ENCODE data around the gene TFF1. TPM values are rescaled to one million over a fixed set of nuclear protein-coding genes. Genes with fewer than 3 reads are reported as not detected.

The TFF1 gene
- total RNA-seq, 1 experiment from 2014 or later, result not detected

DNA sequence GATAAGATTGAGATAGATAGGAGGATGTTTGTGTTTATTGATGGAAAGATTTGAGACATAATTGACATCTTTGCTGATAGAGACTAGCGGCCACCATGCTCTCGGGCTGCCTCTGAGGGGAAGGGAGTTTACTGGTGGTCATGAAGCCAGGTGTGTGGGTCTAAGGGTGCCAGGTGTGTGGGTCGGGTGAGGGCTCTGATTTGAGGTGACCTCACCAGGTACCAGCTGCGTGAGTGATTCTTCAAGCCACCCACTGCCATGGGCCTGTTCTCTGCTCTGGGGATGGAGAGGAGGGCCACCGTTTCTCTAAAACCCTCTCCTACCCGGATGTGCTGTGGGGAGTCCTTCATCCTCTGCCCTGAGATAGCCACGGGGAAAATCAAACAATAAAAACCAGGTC is 40.5 kb upstream of the TFF1 start:
- intact Hi-C loops (cut with micrococcal nuclease), result no loop called here
- no peak for DNase-seq (ENCODE audit: unreplicated experiment)
- POLR2A ChIA-PET, result no interaction called here
- no peaks in the 10 kb centered on the region for H3K4me1 Mint-ChIP-seq (ENCODE audit: insufficient read depth, unreplicated experiment)
- H3K27ac Mint-ChIP-seq (ENCODE audit: low read depth, unreplicated experiment), result no peak overlapping the region
- H3K9me3 Mint-ChIP-seq (ENCODE audit: unreplicated experiment), result peaks cover 4% of the 10 kb centered on the region
- no peak overlapping the region for H3K4me3 Mint-ChIP-seq (ENCODE audit: unreplicated experiment)
- no peaks in the 10 kb centered on the region for H3K27me3 Mint-ChIP-seq (ENCODE audit: insufficient read depth, unreplicated experiment)
- no peak for TF ChIP-seq CTCF (IDR thresholded peaks at IDR 0.05; ENCODE audit: unreplicated experiment)
- no TSS peak for BruUV-seq (replicated peaks)
- H3K36me3 Mint-ChIP-seq (ENCODE audit: insufficient read depth, unreplicated experiment), result no peaks in the 10 kb centered on the region
- CTCF ChIA-PET, result no interaction called here

DNA sequence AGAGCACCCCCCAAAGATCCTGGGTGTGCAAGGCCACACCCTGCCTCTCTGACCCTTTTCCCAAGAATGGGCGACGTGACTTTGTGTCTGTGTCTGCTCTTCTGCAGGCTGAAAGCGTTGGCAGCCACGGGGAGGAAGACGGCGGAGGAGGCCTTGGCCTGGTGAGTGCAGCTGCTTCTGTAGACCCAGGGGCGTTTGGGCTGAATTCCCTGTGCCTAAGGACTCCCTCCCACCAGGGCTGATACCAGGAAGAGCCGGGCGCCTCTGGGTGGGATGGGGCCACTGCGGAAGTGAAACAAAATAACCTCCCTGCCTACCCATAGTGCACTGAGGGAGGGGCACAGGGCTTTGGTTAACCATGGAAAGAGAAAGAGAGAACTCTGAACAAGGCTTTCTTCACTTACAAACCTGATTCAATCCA is 39.9 kb upstream of the TFF1 start:
- BruUV-seq (replicated peaks), result no TSS peak
- Mint-ChIP-seq H3K27me3 (ENCODE audit: insufficient read depth, unreplicated experiment) (no peaks in the 10 kb centered on the region), H3K4me1 (ENCODE audit: insufficient read depth, unreplicated experiment) (no peaks in the 10 kb centered on the region), H3K4me3 (ENCODE audit: unreplicated experiment) (no peak overlapping the region), H3K9me3 (ENCODE audit: unreplicated experiment) (peaks cover 9% of the 10 kb centered on the region), H3K27ac (ENCODE audit: low read depth, unreplicated experiment) (no peak overlapping the region), H3K36me3 (ENCODE audit: insufficient read depth, unreplicated experiment) (no peaks in the 10 kb centered on the region)
- intact Hi-C loops (cut with micrococcal nuclease), result no loop called here
- no peak for TF ChIP-seq CTCF (IDR thresholded peaks at IDR 0.05; ENCODE audit: unreplicated experiment)
- CTCF ChIA-PET, result interaction anchor here (0.7 kb wide), 1 partner anchor 17 kb away, joined by 4 read pairs; no protein-coding TSS in a partner anchor
- DNase-seq (ENCODE audit: unreplicated experiment), result no peak
- POLR2A ChIA-PET, result no interaction called here

GRCh38 chr21:42405064-42406013 is 39.0 kb upstream of the TFF1 start:
- H3K36me3 Mint-ChIP-seq (ENCODE audit: insufficient read depth, unreplicated experiment), result no peaks in the 10 kb centered on the region
- CTCF ChIA-PET, result interaction anchor here (0.7 kb wide), 2 partner anchors 18 to 119 kb away, joined by 3 to 4 read pairs; no protein-coding TSS in a partner anchor
- peaks cover 9% of the 10 kb centered on the region for H3K9me3 Mint-ChIP-seq (ENCODE audit: unreplicated experiment)
- TF ChIP-seq CTCF (IDR thresholded peaks at IDR 0.05; ENCODE audit: unreplicated experiment), result no peak
- POLR2A ChIA-PET, result no interaction called here
- no peak overlapping the region for H3K4me3 Mint-ChIP-seq (ENCODE audit: unreplicated experiment)
- BruUV-seq (replicated peaks), result no TSS peak
- DNase-seq (ENCODE audit: unreplicated experiment), result no peak
- H3K27me3 Mint-ChIP-seq (ENCODE audit: insufficient read depth, unreplicated experiment), result no peaks in the 10 kb centered on the region
- intact Hi-C loops (cut with micrococcal nuclease), result no loop called here
- no peak overlapping the region for H3K27ac Mint-ChIP-seq (ENCODE audit: low read depth, unreplicated experiment)
- no peaks in the 10 kb centered on the region for H3K4me1 Mint-ChIP-seq (ENCODE audit: insufficient read depth, unreplicated experiment)

DNA sequence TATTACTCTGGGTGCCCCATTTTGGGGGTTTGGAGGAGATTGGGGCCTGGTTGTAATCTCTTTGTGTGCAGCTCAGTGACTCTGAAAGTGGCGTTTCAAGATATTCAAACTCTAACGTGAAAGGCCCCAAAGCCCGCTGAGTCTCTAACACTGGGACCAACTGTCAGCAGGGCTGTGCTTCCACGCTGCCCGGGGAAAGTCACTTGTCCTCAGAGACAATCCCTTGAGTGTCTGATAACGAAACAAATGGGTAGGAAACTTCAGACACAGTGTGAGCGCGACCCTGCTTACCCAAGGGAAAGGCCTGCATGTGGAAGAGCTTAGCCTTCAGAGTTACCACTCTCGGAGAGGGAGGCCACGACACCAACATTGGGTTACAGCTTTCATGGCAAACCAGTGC is 38.2 kb upstream of the TFF1 start:
- ChIA-PET CTCF (no interaction called here), POLR2A (interaction anchor here (0.5 kb wide), 1 partner anchor 68 kb away, joined by 3 read pairs; no protein-coding TSS in a partner anchor)
- no peak for DNase-seq (ENCODE audit: unreplicated experiment)
- intact Hi-C loops (cut with micrococcal nuclease), result no loop called here
- Mint-ChIP-seq H3K4me3 (ENCODE audit: unreplicated experiment) (no peak overlapping the region), H3K27me3 (ENCODE audit: insufficient read depth, unreplicated experiment) (no peaks in the 10 kb centered on the region), H3K36me3 (ENCODE audit: insufficient read depth, unreplicated experiment) (no peaks in the 10 kb centered on the region), H3K9me3 (ENCODE audit: unreplicated experiment) (peaks cover 9% of the 10 kb centered on the region), H3K27ac (ENCODE audit: low read depth, unreplicated experiment) (no peak overlapping the region), H3K4me1 (ENCODE audit: insufficient read depth, unreplicated experiment) (no peaks in the 10 kb centered on the region)
- BruUV-seq (replicated peaks), result no TSS peak
- TF ChIP-seq CTCF (IDR thresholded peaks at IDR 0.05; ENCODE audit: unreplicated experiment), result no peak
